HG02973 (cell line): ENCODE results near the gene PPP1R9B.

Experiments used
- ATAC-seq: cut with Tn5 transposase; IDR thresholded peaks from one replicate; pipeline ENCODE4 v1.9.1; 2021; ENCODE audit warnings: moderate library complexity; ENCODE audit not compliant: unreplicated experiment

Gene PPP1R9B

GRCh38 chr17:50187751-50188530 lies 37.5 kb upstream of the PPP1R9B start:
- ATAC-seq, result no peak

DNA sequence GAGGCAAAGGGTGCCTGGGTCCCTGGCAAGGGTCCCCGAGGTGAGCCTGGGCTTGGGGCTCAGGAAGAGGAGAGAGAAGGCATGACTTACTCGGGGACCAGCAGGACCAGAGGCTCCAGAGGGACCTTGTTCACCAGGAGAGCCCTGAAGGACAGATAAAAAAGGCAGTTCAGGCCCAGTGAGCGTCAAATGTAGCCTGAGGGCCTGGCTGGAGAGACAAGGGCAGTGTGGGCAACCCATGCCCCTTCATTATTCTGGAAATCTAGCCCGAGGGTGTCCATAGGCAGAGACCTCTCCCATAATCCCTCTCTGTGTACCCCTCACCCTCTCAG lies 36.9 kb upstream of the PPP1R9B start:
- no peak for ATAC-seq

- no peak for ATAC-seq
Measured at GRCh38 chr17:50186661-50187393, 36.4 kb upstream of the PPP1R9B start.

DNA sequence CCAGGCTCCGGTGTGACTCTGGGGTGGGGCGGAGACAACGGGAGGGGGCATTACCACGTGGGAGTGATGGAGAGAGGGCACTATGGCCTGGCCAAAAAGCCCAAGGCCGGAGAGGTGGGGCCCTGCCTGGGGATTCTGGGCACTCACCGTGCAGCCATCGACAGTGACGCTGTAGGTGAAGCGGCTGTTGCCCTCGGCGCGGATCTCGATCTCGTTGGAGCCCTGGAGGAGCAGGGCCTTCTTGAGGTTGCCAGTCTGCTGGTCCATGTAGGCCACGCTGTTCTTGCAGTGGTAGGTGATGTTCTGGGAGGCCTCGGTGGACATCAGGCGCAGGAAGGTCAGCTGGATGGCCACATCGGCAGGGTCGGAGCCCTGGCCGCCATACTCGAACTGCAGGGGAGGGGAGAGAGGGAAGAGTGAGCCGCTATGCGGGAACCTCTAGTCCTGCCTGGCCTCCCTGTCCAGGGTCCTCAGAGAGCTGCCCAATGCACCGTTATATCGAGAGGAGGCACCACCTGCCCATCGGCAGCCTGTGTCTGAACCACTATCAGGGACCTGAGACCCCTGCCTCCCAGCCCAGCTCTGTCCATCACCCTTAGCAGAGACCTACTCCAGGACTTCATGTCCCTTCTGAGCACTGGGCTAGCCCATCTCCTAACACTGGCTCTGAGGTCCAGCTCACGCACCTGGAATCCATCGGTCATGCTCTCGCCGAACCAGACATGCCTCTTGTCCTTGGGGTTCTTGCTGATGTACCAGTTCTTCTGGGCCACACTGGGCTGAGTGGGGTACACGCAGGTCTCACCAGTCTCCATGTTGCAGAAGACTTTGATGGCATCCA lies 35.4 kb upstream of the PPP1R9B start:
- no peak for ATAC-seq

- no peak for ATAC-seq
Measured at GRCh38 chr17:50184611-50185398, 34.3 kb upstream of the PPP1R9B start.

GRCh38 chr17:50184064-50184463 lies 33.6 kb upstream of the PPP1R9B start:
- ATAC-seq, result no peak

DNA sequence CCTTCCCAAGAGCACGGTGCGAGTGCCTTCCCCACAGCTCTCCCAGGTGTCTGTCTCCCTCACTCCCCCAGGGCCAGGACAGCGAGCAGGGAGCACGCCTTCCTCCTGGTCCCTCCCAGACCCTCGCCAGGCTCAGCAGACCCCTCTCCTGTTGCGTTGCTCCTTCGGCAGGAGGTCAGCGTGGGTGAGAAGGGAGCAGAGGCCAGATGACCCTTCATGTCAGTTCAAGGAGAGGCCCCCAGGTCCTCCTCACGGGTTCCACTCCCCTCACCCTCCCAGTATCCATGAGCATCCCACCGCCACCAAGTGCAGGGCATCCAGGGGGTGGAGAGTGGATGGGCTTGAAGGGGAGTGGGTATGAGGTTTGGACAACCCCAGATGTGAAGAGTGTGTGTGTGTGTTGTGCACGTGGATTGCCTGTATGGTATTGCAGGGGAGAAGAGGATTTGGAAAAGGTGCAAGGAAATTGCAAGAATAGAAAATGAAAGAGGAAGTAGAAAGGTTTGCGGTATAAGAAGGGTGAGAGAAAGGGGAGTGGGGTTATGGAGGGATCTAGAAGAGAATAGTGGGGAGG lies 33.0 kb upstream of the PPP1R9B start:
- no peak for ATAC-seq

DNA sequence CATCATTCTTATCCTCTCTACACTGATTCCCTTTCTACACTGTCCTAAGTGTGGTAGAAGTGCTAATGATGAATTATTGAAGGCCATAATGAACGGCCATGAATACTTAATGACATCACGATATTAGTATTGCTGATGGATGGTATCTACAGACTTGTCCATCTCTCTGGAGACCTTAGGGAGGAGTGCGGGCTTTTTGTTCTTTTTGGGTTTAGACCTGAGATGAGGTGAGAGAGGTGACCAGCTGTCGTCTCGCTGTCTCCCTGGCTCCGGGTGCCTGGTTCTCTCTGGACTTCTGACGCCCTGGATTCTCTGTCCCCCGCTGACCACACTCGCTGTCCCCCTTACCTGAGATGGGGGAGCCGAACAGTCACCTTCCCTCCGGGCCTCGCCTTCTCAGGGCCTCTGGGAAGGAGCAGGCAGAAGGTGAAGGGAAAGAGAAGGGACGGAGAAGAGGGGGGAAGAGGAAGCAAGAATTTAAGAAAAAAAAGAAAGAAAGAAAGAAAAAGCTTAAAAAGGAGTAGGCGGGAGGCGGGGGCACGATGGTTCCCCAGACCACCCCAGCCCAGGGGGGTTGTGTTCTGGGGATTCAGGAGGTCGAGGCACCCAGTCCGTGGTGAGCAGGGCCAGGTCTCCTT lies 32.4 kb upstream of the PPP1R9B start:
- no peak for ATAC-seq

DNA sequence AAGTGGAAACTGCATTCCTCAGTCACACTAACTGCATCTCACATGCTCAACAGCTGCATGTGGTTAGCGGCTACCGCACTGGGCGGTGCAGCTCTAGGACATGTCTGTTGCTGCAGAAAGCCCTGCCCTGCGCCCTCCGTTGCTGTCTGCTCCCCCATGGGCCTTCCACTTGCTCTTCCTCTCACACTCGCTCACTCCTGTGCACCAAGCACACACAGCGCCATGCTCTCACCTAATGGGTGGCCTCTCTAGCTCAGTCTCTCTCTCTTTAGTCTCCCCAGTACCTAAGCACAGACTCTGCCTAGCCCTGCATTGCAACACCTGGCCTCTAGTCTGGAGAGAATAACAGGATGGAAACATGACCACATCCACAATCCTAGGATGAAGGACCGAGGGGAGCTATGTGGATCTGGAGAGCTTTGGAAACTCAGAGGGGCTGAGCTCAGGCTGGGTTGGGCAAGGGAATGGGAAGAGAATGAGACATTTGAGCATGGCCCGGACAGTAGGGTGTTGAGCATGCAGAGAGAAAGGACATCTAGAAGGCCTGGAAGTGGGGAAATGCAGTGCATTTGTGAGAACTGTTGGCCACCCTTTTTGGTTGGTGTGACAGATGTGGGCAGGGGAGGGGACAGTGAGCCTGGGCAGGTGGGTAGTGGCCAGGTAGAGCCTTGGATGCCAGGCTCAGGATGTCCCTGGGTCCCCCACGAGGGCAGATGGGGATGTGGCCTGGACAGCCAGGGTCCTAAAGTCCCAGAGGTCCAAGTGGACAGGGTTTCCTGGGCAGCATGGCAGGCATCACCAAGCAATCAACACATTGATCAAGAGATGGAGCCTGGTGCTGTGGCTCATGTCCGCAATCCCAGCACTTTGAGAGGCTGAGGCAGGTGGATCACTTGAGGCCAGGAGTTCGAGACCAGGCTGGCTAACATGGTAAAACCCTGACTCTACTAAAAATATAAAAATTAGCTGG lies 31.4 kb upstream of the PPP1R9B start:
- no peak for ATAC-seq

DNA sequence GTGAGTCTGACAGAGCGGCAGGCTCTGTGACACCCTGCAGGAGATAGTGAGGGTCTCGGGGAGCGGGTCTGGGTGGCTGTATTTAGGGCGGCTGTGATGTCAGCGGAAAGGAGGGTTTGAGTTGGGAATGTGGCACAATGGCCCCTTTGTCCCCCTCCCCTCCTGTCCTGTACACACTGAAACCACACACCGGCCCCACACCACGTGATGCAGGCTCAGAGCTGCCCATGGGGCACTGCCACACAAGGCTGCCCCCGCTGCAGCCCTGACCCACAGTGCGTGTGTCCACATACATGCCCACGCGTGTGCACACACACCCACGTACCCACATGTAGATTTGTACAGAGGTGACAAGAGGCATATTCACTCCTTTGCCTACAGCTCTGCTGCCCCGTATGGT lies 30.7 kb upstream of the PPP1R9B start:
- no peak for ATAC-seq

DNA sequence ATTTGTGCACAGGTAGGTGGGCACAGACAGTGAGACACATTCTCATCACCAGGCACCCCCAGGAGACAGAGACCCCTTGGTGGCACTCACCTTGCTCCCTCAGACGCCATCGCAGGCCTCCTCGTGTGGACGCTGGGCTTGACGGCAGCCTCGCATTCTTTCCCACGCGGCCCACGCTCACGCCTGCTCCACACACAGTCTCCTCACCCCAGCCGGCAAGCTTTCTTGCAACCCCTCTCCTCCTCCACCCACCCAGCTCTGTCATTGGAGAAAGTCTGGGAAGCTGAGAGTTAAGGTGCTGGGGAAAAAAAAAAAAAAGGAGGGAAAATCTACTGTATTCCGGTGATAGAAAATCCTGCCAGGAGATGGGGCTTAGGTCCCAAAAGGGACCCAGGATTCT lies 30.1 kb upstream of the PPP1R9B start:
- no peak for ATAC-seq

- no peak for ATAC-seq
Measured at GRCh38 chr17:50180111-50180510, 29.6 kb upstream of the PPP1R9B start.

DNA sequence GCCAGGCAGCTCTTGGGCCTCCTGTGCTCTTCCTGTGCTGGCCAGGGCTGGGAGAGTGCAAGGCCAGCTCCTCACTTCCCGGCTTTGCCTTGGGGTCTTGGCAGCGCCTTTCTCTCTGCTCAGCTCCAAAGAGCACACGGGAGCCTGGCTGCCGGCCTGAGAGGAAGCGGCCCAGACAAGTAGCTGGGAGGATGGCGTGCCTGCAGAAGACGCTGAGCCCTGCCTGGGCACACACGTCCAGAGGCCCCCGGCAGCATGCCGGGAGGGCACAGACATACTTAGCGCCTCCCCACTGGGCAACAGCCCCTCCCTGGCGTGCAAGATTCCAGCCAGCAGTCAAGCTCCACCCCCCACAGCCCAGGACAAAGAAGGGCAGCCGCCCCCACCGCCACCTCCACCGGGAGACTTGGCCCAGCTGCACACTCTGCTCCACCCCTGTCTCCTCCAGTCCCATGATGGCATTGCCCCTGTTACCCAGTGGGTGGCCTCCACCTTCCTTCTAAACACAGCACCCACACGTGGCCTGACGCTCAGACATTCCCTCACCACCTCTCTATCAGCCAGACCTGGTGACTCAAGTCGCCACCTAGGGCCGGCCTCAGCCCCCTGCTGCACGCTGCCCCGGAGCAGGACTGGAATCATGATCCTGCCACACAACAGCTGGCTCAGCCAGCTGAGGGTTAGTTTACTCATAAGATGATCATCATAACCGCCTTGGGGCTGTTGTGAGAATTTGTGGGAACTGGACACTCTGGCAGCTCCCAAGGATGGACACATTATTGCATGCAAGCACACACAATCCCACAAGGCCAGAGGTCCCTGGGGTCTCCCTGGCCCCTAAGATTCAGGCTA lies 27.7 kb upstream of the PPP1R9B start:
- ATAC-seq, result no peak

DNA sequence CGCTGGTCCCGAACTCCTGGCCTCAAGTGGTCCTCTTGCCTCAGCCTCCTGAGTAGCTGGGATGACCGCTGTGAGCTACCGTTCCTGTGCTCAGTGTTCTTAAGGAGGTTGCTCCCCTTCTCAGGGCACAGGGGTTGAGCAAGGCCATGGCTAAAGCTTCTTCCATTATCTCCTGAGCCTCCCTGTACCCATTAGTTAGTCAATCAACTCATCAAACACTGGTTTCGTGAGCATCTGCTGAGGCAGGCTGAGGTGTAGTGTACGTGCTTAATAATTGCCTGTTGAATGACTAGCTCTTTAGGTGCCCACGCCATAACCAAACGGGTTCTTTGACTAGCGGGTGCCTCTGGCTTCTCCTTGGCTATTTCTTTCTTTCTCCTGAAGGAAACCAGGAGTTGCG lies 27.0 kb upstream of the PPP1R9B start:
- ATAC-seq, result no peak

DNA sequence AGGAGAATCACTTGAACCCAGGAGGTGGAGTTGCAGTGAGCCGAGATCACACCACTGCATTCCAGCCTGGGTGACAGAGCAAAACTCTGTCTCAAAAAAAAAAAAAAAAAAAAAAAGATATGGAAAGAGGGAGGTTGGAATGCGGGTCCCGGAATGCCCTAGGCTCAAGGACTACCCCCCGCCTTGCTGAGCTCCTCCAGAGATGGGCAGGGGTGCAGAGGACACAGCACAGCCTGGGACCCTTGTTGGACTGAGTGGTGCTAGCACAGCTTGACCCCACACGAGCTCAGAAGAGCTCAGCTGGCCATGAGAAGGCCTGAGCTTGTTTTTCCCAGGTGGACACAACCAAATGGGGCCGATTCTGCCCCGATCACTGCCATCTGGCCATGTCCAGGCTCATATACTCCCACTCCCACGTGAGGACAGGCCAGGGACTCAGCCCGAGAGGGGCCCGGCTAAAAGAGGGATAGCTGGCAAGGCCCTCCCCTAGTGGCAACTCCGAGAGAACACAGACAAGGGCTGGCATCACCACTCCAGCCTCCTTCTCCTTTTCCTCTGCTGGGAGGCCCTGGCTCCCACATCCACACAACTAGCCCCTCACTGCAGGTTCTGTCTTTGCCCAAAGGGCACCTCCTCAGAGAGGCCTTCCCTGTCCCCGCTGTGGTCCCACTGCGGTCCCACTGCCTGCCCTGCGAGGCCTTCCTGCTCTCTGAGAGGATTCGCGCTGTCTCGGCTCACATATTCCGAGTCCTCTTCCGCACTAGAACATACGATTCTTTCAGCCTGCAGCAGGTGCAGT lies 26.3 kb upstream of the PPP1R9B start:
- ATAC-seq, result no peak

DNA sequence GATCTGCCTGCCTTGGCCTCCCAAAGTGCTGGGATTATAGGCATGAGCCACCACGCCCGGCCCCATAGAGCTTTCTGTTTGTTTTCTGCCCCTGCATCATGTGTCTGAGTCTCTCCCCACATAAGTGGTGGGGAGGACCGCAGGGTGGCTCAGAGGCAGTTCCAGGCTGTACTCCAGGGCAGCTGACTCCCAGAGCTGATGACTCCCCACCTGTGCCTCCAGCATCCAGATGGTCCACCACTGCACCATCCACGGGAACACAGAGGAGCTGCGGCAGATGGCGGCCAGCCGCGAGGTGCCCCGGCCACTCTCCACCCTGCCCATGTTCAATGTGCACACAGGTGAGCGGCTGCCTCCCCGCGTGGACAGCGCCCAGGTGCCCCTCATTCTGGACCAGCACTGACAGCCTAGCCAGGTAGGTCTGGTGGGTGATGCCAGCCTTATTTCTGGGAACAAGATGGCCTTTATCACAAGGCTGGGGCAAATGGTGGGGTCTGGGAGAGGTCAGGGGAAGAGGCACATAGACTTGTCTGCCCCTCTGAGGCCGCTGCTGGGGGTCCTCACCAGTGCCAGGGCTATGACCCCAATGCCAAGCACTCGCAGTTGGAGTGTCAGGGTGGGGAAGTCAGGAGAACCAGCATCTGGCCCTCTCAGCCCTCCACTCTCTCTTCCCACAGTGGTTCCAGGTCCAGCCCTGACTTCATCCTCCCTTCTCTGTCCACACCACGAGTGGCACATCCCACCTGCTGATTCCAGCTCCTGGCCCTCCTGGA lies 24.7 kb upstream of the PPP1R9B start:
- ATAC-seq, result no peak

DNA sequence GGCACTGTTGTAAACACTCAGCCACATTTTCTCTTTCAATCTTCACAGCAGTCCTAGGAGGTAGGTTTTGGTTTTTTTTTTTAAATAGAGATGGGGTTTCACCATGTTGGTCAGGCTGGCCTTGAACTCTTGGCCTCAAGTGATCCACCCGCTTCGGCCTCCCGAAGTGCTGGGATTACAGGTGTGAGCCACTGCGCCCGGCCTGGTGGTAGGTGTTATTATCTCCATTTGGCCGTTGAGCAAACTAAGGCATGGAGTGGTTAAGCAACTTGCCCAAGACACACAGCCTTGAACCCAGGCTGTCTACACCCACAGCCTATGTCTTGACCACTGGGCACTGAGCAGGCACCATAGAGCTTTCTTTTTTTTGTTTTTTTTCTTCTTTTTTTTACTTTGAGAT lies 24.0 kb upstream of the PPP1R9B start:
- no peak for ATAC-seq
